Subcutaneous adipose tissue (tissue), 4 donors: ENCODE measurements around the gene RTN4R. TPM values are rescaled to one million over a fixed set of nuclear protein-coding genes. Genes with fewer than 3 reads are reported as not detected.

Experiments
- CTCF ChIP-seq: fragments of 450-650 bp; IDR thresholded peaks from one replicate; pipeline ENCODE4 v1.5.1; 2016; ENCODE audit warnings: low read depth, mild to moderate bottlenecking, control low read depth, antibody characterized with exemption, moderate library complexity
- total RNA-seq, 4 donors: library from RNA; depleted of rRNA; stranded (reverse); fragments of >200 nt; gene quantifications; one replicate each; pipeline ENCODE4 v1.1.0, GENCODE V29; 2016

The RTN4R gene
- total RNA-seq, 4 donors from 2014 or later: 0.68 to 0.82 TPM; not detected in 2

- no peak for TF ChIP-seq CTCF
Observed at GRCh38 chr22:20203552-20204201, 64.4 kb downstream of the RTN4R start.

GRCh38 chr22:20203142-20203551 lies 65.0 kb downstream of the RTN4R start:
- TF ChIP-seq CTCF: no peak

- TF ChIP-seq CTCF: no peak
Observed at GRCh38 chr22:20201837-20202392, 66.2 kb downstream of the RTN4R start.

- no peak for TF ChIP-seq CTCF
Observed at GRCh38 chr22:20199906-20200305, 68.2 kb downstream of the RTN4R start.

- no peak for TF ChIP-seq CTCF
Observed at GRCh38 chr22:20199413-20199842, 68.7 kb downstream of the RTN4R start.

- no peak for TF ChIP-seq CTCF
Observed at GRCh38 chr22:20198557-20199319, 69.4 kb downstream of the RTN4R start.

GRCh38 chr22:20197407-20198030 lies 70.6 kb downstream of the RTN4R start:
- TF ChIP-seq CTCF: no peak
